Fibroblast of lung (primary cell): ENCODE data around the gene PSG1. TPM values are rescaled to one million over a fixed set of nuclear protein-coding genes. Genes with fewer than 3 reads are reported as not detected.
A peak's percentile ranks its signal among the peaks of the same experiment; 100 is the strongest.
"Not testable (repeated sequence)": the region's sequence is repeated elsewhere in the genome, so short reads cannot be mapped to it uniquely, and the experiment has no call there.

ENCODE experiments used
- DNase-seq, 2 donors: peaks; one replicate each; pipeline versions ENCODE4 v3.0.0 to v3.0.0-alpha.2; 2010; ENCODE audit warnings: low read depth in 2 of 2
- H2AFZ ChIP-seq: 2 replicates; pipeline ENCODE4 v1.5.1; 2012; ENCODE audit warnings: low read length, control low read depth, inconsistent platforms
- H3K27ac ChIP-seq: 2 replicates; pipeline ENCODE4 v1.5.1; 2011; ENCODE audit warnings: low read length, control low read depth; ENCODE audit not compliant: insufficient read depth
- H3K27me3 ChIP-seq: 2 replicates; pipeline ENCODE4 v1.5.1; 2011; ENCODE audit warnings: mild to moderate bottlenecking, low read length; ENCODE audit not compliant: control insufficient read depth, insufficient read depth
- H3K36me3 ChIP-seq: 2 replicates; pipeline ENCODE4 v1.5.1; 2011; ENCODE audit warnings: low read length; ENCODE audit not compliant: control insufficient read depth, insufficient read depth
- H3K4me1 ChIP-seq: 2 replicates; pipeline ENCODE4 v1.5.1; 2011; ENCODE audit warnings: low read length; ENCODE audit not compliant: control insufficient read depth, insufficient read depth; ENCODE audit errors: extremely low read depth
- H3K4me2 ChIP-seq: 2 replicates; pipeline ENCODE4 v1.5.1; 2011; ENCODE audit warnings: low read length, control low read depth; ENCODE audit not compliant: insufficient read depth; ENCODE audit errors: extremely low read depth
- H3K4me3 ChIP-seq, 4 experiments: fragments of 200-600 bp in 1 of 4; sonication (generic) in 1 of 4; replicated peaks in 1 of 4; 2 replicates each; pipeline ENCODE4 v1.5.1; 2011 to 2016; ENCODE audit warnings: low read length in 4 of 4, low read depth in 3 of 4, mild to moderate bottlenecking in 3 of 4, control low read depth in 2 of 4, inconsistent platforms in 1 of 4, mixed read lengths in 1 of 4; ENCODE audit not compliant: insufficient read depth in 1 of 4; ENCODE audit errors: control extremely low read depth in 1 of 4
- H3K79me2 ChIP-seq: 2 replicates; pipeline ENCODE4 v1.5.1; 2012; ENCODE audit warnings: mild to moderate bottlenecking, low read length, inconsistent platforms; ENCODE audit not compliant: control insufficient read depth, insufficient read depth
- H3K9ac ChIP-seq: 2 replicates; pipeline ENCODE4 v1.5.1; 2011; ENCODE audit warnings: mild to moderate bottlenecking, low read length, control low read depth; ENCODE audit not compliant: insufficient read depth
- H3K9me3 ChIP-seq: 2 replicates; pipeline ENCODE4 v1.5.1; 2012; ENCODE audit warnings: low read depth, low read length; ENCODE audit not compliant: control insufficient read depth, insufficient read depth
- H4K20me1 ChIP-seq: 2 replicates; pipeline ENCODE4 v1.5.1; 2011; ENCODE audit warnings: low read length; ENCODE audit not compliant: control insufficient read depth, insufficient read depth; ENCODE audit errors: extremely low read depth
- EZH2 ChIP-seq: IDR thresholded peaks from 2 replicates; pipeline ENCODE4 v1.5.1; 2012; ENCODE audit warnings: low read length, control low read depth, mild to moderate bottlenecking; ENCODE audit errors: missing control alignments
- polyA plus RNA-seq, 2 donors: library from polyadenylated mRNA; depleted of rRNA in 1 of 2; stranded (reverse) in 1 of 2; unstranded in 1 of 2; fragments of >200 nt; gene quantifications; 2 replicates each; pipeline ENCODE4 v1.2.1, GENCODE V29; 2011 to 2012; ENCODE audit warnings: missing spikeins in 1 of 2
- total RNA-seq: library from RNA; depleted of rRNA; stranded (reverse); fragments of >200 nt; gene quantifications from 2 replicates; pipeline ENCODE4 v1.2.1, GENCODE V29; 2014
- TF ChIP-seq, protein P1 (sequence below), 2 donors: IDR thresholded peaks in 1 of 2; conservative IDR thresholded peaks in 1 of 2; 1 replicate in 1 of 2; 2 replicates in 1 of 2; pipeline ENCODE4 v1.5.1; 2011 to 2012; ENCODE audit warnings: low read length in 2 of 2, control low read depth in 1 of 2, inconsistent platforms in 1 of 2, low read depth in 1 of 2, mild to moderate bottlenecking in 1 of 2

The PSG1 gene
- total and polyA plus RNA-seq, 2 donors (not counting 1 experiment from before 2014, with no cell fraction given): 1.3 to 16.4 TPM

DNA sequence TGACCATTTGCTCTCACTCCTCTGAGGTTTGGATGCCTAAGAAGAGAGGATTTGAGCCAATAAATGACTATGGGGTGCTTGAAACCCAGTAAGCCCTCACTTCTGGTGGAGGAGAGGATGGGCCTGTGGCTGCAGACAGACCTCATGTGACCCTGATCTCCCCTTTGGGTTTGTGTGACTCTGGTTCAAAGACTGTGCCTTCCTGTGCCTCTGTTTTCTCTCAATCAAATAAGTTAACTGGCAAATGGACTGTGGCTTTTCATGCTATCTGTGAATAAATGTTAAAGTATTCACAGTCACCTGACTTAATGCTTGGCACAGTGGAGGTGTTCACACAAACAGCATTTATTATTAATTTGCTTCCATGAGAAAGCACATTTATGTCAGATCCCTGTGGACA, 26.7 kb downstream of the PSG1 start:
- not testable (repeated sequence) for H2AFZ ChIP-seq, H3K4me2 ChIP-seq, H3K9ac ChIP-seq, H3K27me3 ChIP-seq, H3K36me3 ChIP-seq, H3K79me2 ChIP-seq, H3K9me3 ChIP-seq, H3K4me3 ChIP-seq, H4K20me1 ChIP-seq
- peak in 1 of 2 donors; percentile 46 for DNase-seq
- Histone ChIP-seq H3K4me1 (peaks cover 16% of the 10 kb centered on the region), H3K27ac (peak overlapping the region; percentile 29)

- H3K79me2 ChIP-seq, H3K9me3 ChIP-seq, H2AFZ ChIP-seq, H3K36me3 ChIP-seq, H3K4me2 ChIP-seq, DNase-seq, H3K9ac ChIP-seq, H4K20me1 ChIP-seq, H3K4me3 ChIP-seq, H3K27me3 ChIP-seq: not testable (repeated sequence)
- peak overlapping the region; percentile 29 for H3K27ac ChIP-seq
- H3K4me1 ChIP-seq: peaks cover 16% of the 10 kb centered on the region
These were observed 27.7 kb downstream of the PSG1 start for GRCh38 chr19:42851718-42852280.

DNA sequence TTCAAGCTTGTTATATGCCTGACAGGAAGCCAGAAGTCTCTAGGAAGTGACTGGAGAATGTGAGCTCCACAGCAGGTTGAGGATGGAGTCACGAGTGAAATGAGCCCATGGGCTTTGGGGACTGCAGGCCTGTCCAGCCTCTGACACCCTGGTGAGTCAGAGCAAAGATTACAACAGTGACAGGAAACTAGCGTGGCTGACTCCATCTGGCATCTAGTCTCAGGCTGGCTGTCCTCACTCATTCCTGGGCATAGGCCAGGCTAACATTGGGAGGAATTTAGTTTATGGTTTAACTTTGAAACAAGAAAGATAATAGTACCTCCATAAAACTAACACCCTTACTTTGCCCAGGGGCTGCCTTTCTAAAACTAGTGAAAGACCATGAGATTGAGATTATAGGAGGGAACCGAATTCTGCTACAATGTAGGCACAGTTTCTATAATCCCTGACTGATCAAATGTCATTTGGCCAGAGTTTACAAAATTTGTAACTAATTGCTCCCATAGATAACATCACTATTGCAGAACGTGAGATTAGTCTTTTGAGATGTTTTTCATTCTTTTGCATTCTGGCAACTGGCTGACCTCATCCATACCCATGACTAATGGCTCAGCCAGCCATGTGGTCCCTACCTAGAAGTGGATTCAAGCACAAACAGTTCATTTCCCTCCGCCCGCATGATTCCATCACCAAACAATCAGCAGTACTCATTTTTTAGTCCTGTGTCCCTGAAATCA, 28.4 kb downstream of the PSG1 start:
- Histone ChIP-seq H3K4me1 (peaks cover 18% of the 10 kb centered on the region), H3K79me2 (no peaks in the 10 kb centered on the region), H3K27ac (peak overlapping the region; percentile 29), H3K9me3 (no peaks in the 10 kb centered on the region), H3K9ac (no peak overlapping the region), H3K36me3 (no peaks in the 10 kb centered on the region), H3K4me3 (no peak overlapping the region), H3K27me3 (no peaks in the 10 kb centered on the region), H3K4me2 (no peak overlapping the region), H4K20me1 (no peaks in the 10 kb centered on the region), H2AFZ (no peak overlapping the region)
- no peak for TF ChIP-seq EZH2
- TF ChIP-seq, protein P1, sequence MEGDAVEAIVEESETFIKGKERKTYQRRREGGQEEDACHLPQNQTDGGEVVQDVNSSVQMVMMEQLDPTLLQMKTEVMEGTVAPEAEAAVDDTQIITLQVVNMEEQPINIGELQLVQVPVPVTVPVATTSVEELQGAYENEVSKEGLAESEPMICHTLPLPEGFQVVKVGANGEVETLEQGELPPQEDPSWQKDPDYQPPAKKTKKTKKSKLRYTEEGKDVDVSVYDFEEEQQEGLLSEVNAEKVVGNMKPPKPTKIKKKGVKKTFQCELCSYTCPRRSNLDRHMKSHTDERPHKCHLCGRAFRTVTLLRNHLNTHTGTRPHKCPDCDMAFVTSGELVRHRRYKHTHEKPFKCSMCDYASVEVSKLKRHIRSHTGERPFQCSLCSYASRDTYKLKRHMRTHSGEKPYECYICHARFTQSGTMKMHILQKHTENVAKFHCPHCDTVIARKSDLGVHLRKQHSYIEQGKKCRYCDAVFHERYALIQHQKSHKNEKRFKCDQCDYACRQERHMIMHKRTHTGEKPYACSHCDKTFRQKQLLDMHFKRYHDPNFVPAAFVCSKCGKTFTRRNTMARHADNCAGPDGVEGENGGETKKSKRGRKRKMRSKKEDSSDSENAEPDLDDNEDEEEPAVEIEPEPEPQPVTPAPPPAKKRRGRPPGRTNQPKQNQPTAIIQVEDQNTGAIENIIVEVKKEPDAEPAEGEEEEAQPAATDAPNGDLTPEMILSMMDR (conservative IDR thresholded peaks at IDR 0.05 in 1 of 2, IDR thresholded peaks at IDR 0.05 in 1 of 2; ENCODE audit: low read depth in 1 of 2, low read length in 2 of 2): no peak
- DNase-seq: peak; percentile 62 to 98

DNA sequence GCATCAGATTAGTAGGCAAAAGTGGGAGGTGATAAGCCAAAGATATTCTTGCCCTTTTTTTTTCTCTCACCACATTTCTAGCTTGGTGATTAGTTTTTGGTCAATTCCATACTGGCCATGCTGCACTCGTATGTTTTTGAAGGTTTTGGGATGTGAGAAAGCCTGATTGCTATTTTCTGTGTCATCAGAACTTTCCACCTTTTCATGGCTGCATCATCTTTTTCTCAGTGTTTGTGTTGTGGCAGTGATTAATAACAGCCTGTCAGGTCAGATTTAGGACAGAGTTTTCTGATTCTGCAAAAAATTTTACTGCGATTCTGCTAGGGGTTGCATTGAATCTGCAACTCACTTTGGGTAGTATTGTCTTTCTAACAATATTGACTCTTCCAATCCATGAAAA, 32.9 kb downstream of the PSG1 start:
- TF ChIP-seq EZH2: no peak
- TF ChIP-seq, protein P1 (conservative IDR thresholded peaks at IDR 0.05 in 1 of 2, IDR thresholded peaks at IDR 0.05 in 1 of 2; ENCODE audit: low read depth in 1 of 2, low read length in 2 of 2): no peak
- Histone ChIP-seq H3K79me2 (no peaks in the 10 kb centered on the region), H3K9ac (no peak overlapping the region), H3K4me2 (no peak overlapping the region), H2AFZ (no peak overlapping the region), H3K36me3 (no peaks in the 10 kb centered on the region), H4K20me1 (no peaks in the 10 kb centered on the region), H3K27ac (no peak overlapping the region), H3K4me1 (peaks cover 10% of the 10 kb centered on the region), H3K9me3 (no peaks in the 10 kb centered on the region), H3K4me3 (no peak overlapping the region), H3K27me3 (no peaks in the 10 kb centered on the region)
- peak in 1 of 2 donors; percentile 22 for DNase-seq

GRCh38 chr19:42843631-42844030, 35.9 kb downstream of the PSG1 start:
- H3K27me3 ChIP-seq, H2AFZ ChIP-seq, H3K4me1 ChIP-seq, H3K4me2 ChIP-seq, H3K27ac ChIP-seq, H3K4me3 ChIP-seq, DNase-seq, H3K9me3 ChIP-seq, H3K36me3 ChIP-seq, H4K20me1 ChIP-seq, H3K9ac ChIP-seq, H3K79me2 ChIP-seq: not testable (repeated sequence)
